Measurements from ENCODE around the gene RNF167. TPM values are rescaled to one million over a fixed set of nuclear protein-coding genes. Genes with fewer than 3 reads are reported as not detected.
A peak's percentile ranks its signal among the peaks of the same experiment; 100 is the strongest.

RNF167 gene
- total RNA-seq, 1 donor from 2014 or later = 23.2 TPM

- peak; percentile 14 to 23 for DNase-seq (ENCODE audit: low read depth in 2 of 2)
Measured at GRCh38 chr17:4938688-4939545, 1.2 kb upstream of the RNF167 start.

- no peak for DNase-seq (ENCODE audit: low read depth in 2 of 2)
Measured at GRCh38 chr17:4939546-4939795, 597 bp upstream of the RNF167 start.

GRCh38 chr17:4940555-4941318 is 669 bp downstream of the RNF167 start:
- DNase-seq (ENCODE audit: low read depth in 2 of 2) = peak; percentile 15 to 35

- no peak for DNase-seq (ENCODE audit: low read depth in 2 of 2)
Measured at GRCh38 chr17:4941319-4941610, 1.2 kb downstream of the RNF167 start.

GRCh38 chr17:4942760-4943508 is 2.9 kb downstream of the RNF167 start:
- DNase-seq (ENCODE audit: low read depth in 2 of 2) = peak in 1 of 2 donors; percentile 10

- DNase-seq (ENCODE audit: low read depth in 2 of 2) = no peak
Measured at GRCh38 chr17:4944163-4944553, 4.1 kb downstream of the RNF167 start.

- DNase-seq (ENCODE audit: low read depth in 2 of 2) = no peak
Measured at GRCh38 chr17:4944554-4945175, 4.6 kb downstream of the RNF167 start.

- peak; percentile 66 to 90 for DNase-seq (ENCODE audit: low read depth in 2 of 2)
Measured at GRCh38 chr17:4945176-4945943, 5.3 kb downstream of the RNF167 start.

GRCh38 chr17:4945944-4946280 is 5.8 kb downstream of the RNF167 start:
- no peak for DNase-seq (ENCODE audit: low read depth in 2 of 2)

- DNase-seq (ENCODE audit: low read depth in 2 of 2) = no peak
Measured at GRCh38 chr17:4946312-4946976, 6.4 kb downstream of the RNF167 start.

GRCh38 chr17:4947010-4947410 is 6.9 kb downstream of the RNF167 start:
- peak in 1 of 2 donors; percentile 33 for DNase-seq (ENCODE audit: low read depth in 2 of 2)

GRCh38 chr17:4947411-4948165 is 7.5 kb downstream of the RNF167 start:
- DNase-seq (ENCODE audit: low read depth in 2 of 2) = peak; percentile 64 to 66

- DNase-seq (ENCODE audit: low read depth in 2 of 2) = peak; percentile 90 to 95
Measured at GRCh38 chr17:4948166-4948930, 8.3 kb downstream of the RNF167 start, which contains the start of gene PFN1. Gene PFN1 (minus strand): TSS chr17:4948530. CDS start chr17:4948394, 136 bp downstream.

- DNase-seq (ENCODE audit: low read depth in 2 of 2) = peak; percentile 89
Measured at GRCh38 chr17:4948931-4949320, 8.9 kb downstream of the RNF167 start.

- DNase-seq (ENCODE audit: low read depth in 2 of 2) = peak; percentile 42 to 74
Measured at GRCh38 chr17:4949321-4950074, 9.4 kb downstream of the RNF167 start.

GRCh38 chr17:4950075-4950745 is 10.1 kb downstream of the RNF167 start:
- DNase-seq (ENCODE audit: low read depth in 2 of 2) = peak; percentile 50 to 57

GRCh38 chr17:4950746-4951204 is 10.7 kb downstream of the RNF167 start, which contains the start of gene ENO3:
Gene ENO3 (plus strand): TSS chr17:4951119. CDS start chr17:4951830, 711 bp downstream.
- no peak for DNase-seq (ENCODE audit: low read depth in 2 of 2)

GRCh38 chr17:4951486-4951885 is 11.4 kb downstream of the RNF167 start:
- DNase-seq (ENCODE audit: low read depth in 2 of 2) = no peak
